Stimulated activated CD4-positive, alpha-beta T cell treated with anti-CD3 and anti-CD28 coated beads, Interleukin-15, amount 100 ng/mL, for 1 hour (primary cell): ENCODE results near the gene EPOP.

Source experiments
- DNase-seq, 2 donors: peaks; one replicate each; pipeline ENCODE4 v3.0.0-alpha.2; 2020; ENCODE audit warnings: low read depth in 1 of 2, low spot score in 1 of 2

The EPOP gene

GRCh38 chr17:38705803-38706504 is 31.2 kb upstream of the EPOP start:
- peak; percentile 8 to 35 for DNase-seq

- no peak for DNase-seq
Observed at GRCh38 chr17:38705523-38705802, 30.7 kb upstream of the EPOP start.

GRCh38 chr17:38704606-38705522 is 30.1 kb upstream of the EPOP start, which contains the start of gene MLLT6:
MLLT6 (plus strand) TSS chr17:38705273; CDS start chr17:38705633, 360 bp downstream.
- DNase-seq = peak; percentile 54 to 72

GRCh38 chr17:38703742-38704605 is 29.2 kb upstream of the EPOP start:
- DNase-seq = peak; percentile 48 to 80

- DNase-seq = no peak
Observed at GRCh38 chr17:38702916-38703741, 28.4 kb upstream of the EPOP start.

GRCh38 chr17:38702166-38702915 is 27.6 kb upstream of the EPOP start:
- peak; percentile 62 to 74 for DNase-seq

GRCh38 chr17:38701504-38702165 is 26.9 kb upstream of the EPOP start:
- peak; percentile 28 to 74 for DNase-seq

- no peak for DNase-seq
Observed at GRCh38 chr17:38698760-38699159, 24.0 kb upstream of the EPOP start.

- DNase-seq = no peak
Observed at GRCh38 chr17:38697061-38697820, 22.5 kb upstream of the EPOP start.

GRCh38 chr17:38693700-38694329 is 19.1 kb upstream of the EPOP start:
- no peak for DNase-seq

- no peak for DNase-seq
Observed at GRCh38 chr17:38691154-38691553, 16.4 kb upstream of the EPOP start.

GRCh38 chr17:38690386-38690785 is 15.6 kb upstream of the EPOP start:
- no peak for DNase-seq

- DNase-seq = no peak
Observed at GRCh38 chr17:38687286-38687685, 12.5 kb upstream of the EPOP start.

GRCh38 chr17:38685491-38685890 is 10.7 kb upstream of the EPOP start:
- no peak for DNase-seq

GRCh38 chr17:38681096-38681495 is 6.3 kb upstream of the EPOP start:
- DNase-seq = no peak

- DNase-seq = no peak
Observed at GRCh38 chr17:38677819-38678218, 3.1 kb upstream of the EPOP start.

GRCh38 chr17:38676706-38677504 is 2.1 kb upstream of the EPOP start:
- peak; percentile 62 to 72 for DNase-seq
